Fibroblast of skin of scalp (primary cell): ENCODE results near the gene BTD.

Experiments used
- DNase-seq: peaks from one replicate; pipeline ENCODE4 v3.0.0-alpha.2; 2013

The BTD gene

GRCh38 chr3:15666277-15666676 is 64.7 kb downstream of the BTD start:
- no peak for DNase-seq

GRCh38 chr3:15667484-15667883 is 65.9 kb downstream of the BTD start:
- DNase-seq = no peak

GRCh38 chr3:15673536-15673935 is 72.0 kb downstream of the BTD start:
- no peak for DNase-seq

GRCh38 chr3:15676259-15676658 is 74.7 kb downstream of the BTD start:
- DNase-seq = no peak

GRCh38 chr3:15679306-15679705 is 77.8 kb downstream of the BTD start:
- no peak for DNase-seq

GRCh38 chr3:15681668-15682067 is 80.1 kb downstream of the BTD start:
- DNase-seq = no peak

GRCh38 chr3:15682561-15683185 is 81.1 kb downstream of the BTD start:
- DNase-seq = peak; percentile 51

GRCh38 chr3:15683253-15683652 is 81.7 kb downstream of the BTD start:
- no peak for DNase-seq

GRCh38 chr3:15685927-15686326 is 84.4 kb downstream of the BTD start:
- DNase-seq = no peak

GRCh38 chr3:15690230-15690629 is 88.7 kb downstream of the BTD start:
- DNase-seq = no peak

GRCh38 chr3:15690748-15691147 is 89.2 kb downstream of the BTD start:
- no peak for DNase-seq

- DNase-seq = peak; percentile 18
These were observed 91.8 kb downstream of the BTD start for GRCh38 chr3:15693355-15693754.

- no peak for DNase-seq
These were observed 93.1 kb downstream of the BTD start for GRCh38 chr3:15694628-15695027.
